Thymus (tissue), 11 donors: ENCODE measurements around the gene MITF. TPM values are rescaled to one million over a fixed set of nuclear protein-coding genes. Genes with fewer than 3 reads are reported as not detected.

Source experiments
- DNase-seq, 9 donors: peaks; one replicate each; pipeline ENCODE4 v3.0.0-alpha.2; 2013; ENCODE audit warnings: low spot score in 9 of 9, low read depth in 6 of 9, missing footprints in 1 of 9
- H3K27ac ChIP-seq, 2 donors: one replicate each; pipeline ENCODE4 v1.5.1; 2013; ENCODE audit warnings: control low read depth in 1 of 2, low read depth in 1 of 2, low read length in 1 of 2, mild to moderate bottlenecking in 1 of 2, moderate library complexity in 1 of 2
- H3K27me3 ChIP-seq, 2 donors: one replicate each; pipeline ENCODE4 v1.5.1; 2013; ENCODE audit warnings: low read length in 1 of 2; ENCODE audit not compliant: control insufficient read depth in 2 of 2, insufficient read depth in 1 of 2
- H3K36me3 ChIP-seq, 2 donors: one replicate each; pipeline ENCODE4 v1.5.1; 2013; ENCODE audit warnings: low read length in 1 of 2, mild to moderate bottlenecking in 1 of 2, moderate library complexity in 1 of 2; ENCODE audit not compliant: control insufficient read depth in 2 of 2, insufficient read depth in 2 of 2
- H3K4me1 ChIP-seq, 2 donors: one replicate each; pipeline ENCODE4 v1.5.1; 2013; ENCODE audit warnings: low read length in 2 of 2; ENCODE audit not compliant: control insufficient read depth in 2 of 2, insufficient read depth in 2 of 2
- H3K4me3 ChIP-seq, 2 donors: one replicate each; pipeline ENCODE4 v1.5.1; 2013; ENCODE audit warnings: low read length in 2 of 2, control low read depth in 1 of 2, mild to moderate bottlenecking in 1 of 2
- H3K9me3 ChIP-seq, 2 donors: one replicate each; pipeline ENCODE4 v1.5.1; 2013; ENCODE audit warnings: low read length in 1 of 2, mild to moderate bottlenecking in 1 of 2; ENCODE audit not compliant: control insufficient read depth in 2 of 2, insufficient read depth in 1 of 2
- WGBS: extraction: QIAGEN DNeasy Blood & Tissue Kit; methylation state at CpG from one replicate; pipeline ENCODE4 v1.1.7; 2013; 5-methylcytosine and 5-hydroxymethylcytosine counted together
- polyA plus RNA-seq: library from polyadenylated mRNA; stranded (reverse); fragments of 200-250 nt; gene quantifications from one replicate; pipeline ENCODE4 v1.2.3, GENCODE V29; 2013
- total RNA-seq: library from RNA; stranded (reverse); fragments of 120-200 nt; gene quantifications from one replicate; pipeline ENCODE4 v1.2.4, GENCODE V29; 2013
- donor health status: healthy.

MITF gene
- total and polyA plus RNA-seq, 2 donors, result 3.2 to 4.8 TPM

GRCh38 chr3:69932087-69932486 lies 192.8 kb downstream of the MITF start:
- 96% methylated on average over 2 of the region's 2 CpGs for WGBS
- Histone ChIP-seq H3K27me3 (no peaks in the 10 kb centered on the region), H3K4me1 (no peaks in the 10 kb centered on the region), H3K36me3 (no peaks in the 10 kb centered on the region), H3K4me3 (no peak overlapping the region), H3K9me3 (no peaks in the 10 kb centered on the region), H3K27ac (no peak overlapping the region)
- no peak for DNase-seq

GRCh38 chr3:69932501-69932900 lies 193.2 kb downstream of the MITF start:
- WGBS, result 90% methylated on average over 3 of the region's 3 CpGs
- DNase-seq, result no peak
- Histone ChIP-seq H3K27me3 (no peaks in the 10 kb centered on the region), H3K36me3 (no peaks in the 10 kb centered on the region), H3K4me3 (no peak overlapping the region), H3K27ac (no peak overlapping the region), H3K9me3 (no peaks in the 10 kb centered on the region), H3K4me1 (no peaks in the 10 kb centered on the region)

DNA sequence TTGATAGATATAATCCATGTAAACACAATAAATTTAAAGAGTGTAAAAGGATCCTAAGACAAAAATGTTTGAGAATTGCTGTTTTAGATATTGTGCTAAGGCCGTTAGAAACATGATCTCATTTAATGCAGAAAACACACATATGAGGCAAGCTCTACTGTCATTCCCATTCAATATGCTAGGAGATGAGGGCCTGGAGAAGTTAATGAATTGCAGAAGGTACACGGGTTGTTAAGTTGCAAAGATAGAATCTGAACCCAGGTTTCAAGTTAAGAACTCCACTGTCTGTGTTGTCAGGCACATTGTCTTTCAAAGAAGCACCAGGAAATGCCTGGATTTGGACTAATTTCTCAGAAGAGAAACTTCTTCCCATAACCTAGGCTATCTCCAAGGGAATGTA lies 195.1 kb downstream of the MITF start:
- DNase-seq, result no peak
- Histone ChIP-seq H3K4me3 (no peak overlapping the region), H3K9me3 (no peaks in the 10 kb centered on the region), H3K27me3 (no peaks in the 10 kb centered on the region), H3K27ac (no peak overlapping the region), H3K36me3 (no peaks in the 10 kb centered on the region), H3K4me1 (no peaks in the 10 kb centered on the region)
- 93% methylated on average over 2 of the region's 2 CpGs for WGBS

DNA sequence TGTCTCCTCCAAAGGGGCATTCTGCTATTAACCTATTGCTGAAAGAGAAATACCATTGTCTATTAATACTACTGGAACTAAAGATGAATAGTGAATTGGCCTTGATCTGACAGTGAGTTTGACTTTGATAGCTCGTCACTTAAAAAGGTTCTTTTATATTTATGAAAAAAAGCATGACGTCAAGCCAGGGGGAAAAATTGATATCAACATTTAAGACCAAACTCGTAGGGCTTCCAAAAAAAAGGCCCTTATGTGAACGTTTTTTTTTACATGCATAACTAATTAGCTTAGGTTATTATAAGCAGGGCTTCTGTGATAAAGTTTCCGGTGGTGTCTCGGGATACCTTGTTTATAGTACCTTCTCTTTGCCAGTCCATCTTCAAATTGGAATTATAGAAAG lies 197.0 kb downstream of the MITF start:
- Histone ChIP-seq H3K27ac (no peak overlapping the region), H3K27me3 (no peaks in the 10 kb centered on the region), H3K9me3 (no peaks in the 10 kb centered on the region), H3K4me1 (no peaks in the 10 kb centered on the region), H3K4me3 (no peak overlapping the region), H3K36me3 (no peaks in the 10 kb centered on the region)
- DNase-seq, result no peak
- 93% methylated on average over 6 of the region's 6 CpGs for WGBS

DNA sequence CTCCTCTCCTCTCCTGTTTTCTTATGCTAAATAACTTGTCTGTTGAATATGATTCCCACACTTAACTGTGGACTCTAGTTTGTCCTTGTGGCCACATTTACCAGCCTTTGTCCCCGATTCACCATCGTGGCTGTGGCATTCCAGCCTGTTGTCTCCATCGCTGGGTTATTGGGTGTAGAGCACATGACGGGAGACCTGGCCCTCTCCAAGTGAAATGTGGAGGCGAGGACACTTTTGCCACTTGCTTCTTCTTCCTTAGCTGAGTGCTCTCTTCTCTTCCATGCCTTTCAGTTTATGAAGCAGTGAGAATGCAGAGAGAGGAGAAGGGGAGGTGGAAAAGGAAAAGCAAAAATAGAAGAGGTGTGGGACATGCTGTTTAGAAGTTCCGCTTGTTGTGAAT lies 198.8 kb downstream of the MITF start:
- H3K36me3 ChIP-seq, result no peaks in the 10 kb centered on the region
- no peak overlapping the region for H3K27ac ChIP-seq
- no peaks in the 10 kb centered on the region for H3K4me1 ChIP-seq
- no peak overlapping the region for H3K4me3 ChIP-seq
- DNase-seq, result no peak
- no peaks in the 10 kb centered on the region for H3K27me3 ChIP-seq
- WGBS, result 97% methylated on average over 6 of the region's 6 CpGs
- no peaks in the 10 kb centered on the region for H3K9me3 ChIP-seq

GRCh38 chr3:69938931-69939330 lies 199.7 kb downstream of the MITF start:
- no peak for DNase-seq
- no peak overlapping the region for H3K4me3 ChIP-seq
- H3K27ac ChIP-seq, result no peak overlapping the region
- no peaks in the 10 kb centered on the region for H3K4me1 ChIP-seq
- H3K36me3 ChIP-seq, result no peaks in the 10 kb centered on the region
- 97% methylated on average over 3 of the region's 3 CpGs for WGBS
- H3K27me3 ChIP-seq, result no peaks in the 10 kb centered on the region
- H3K9me3 ChIP-seq, result no peaks in the 10 kb centered on the region

- Histone ChIP-seq H3K4me1 (no peaks in the 10 kb centered on the region), H3K36me3 (no peaks in the 10 kb centered on the region), H3K9me3 (no peaks in the 10 kb centered on the region), H3K4me3 (no peak overlapping the region), H3K27me3 (no peaks in the 10 kb centered on the region), H3K27ac (no peak overlapping the region)
- WGBS, result 94% methylated on average over 3 of the region's 3 CpGs
- DNase-seq, result no peak
These were observed 201.8 kb downstream of the MITF start for GRCh38 chr3:69941037-69941436.

GRCh38 chr3:69941439-69942176 lies 202.3 kb downstream of the MITF start:
- H3K27me3 ChIP-seq, result no peaks in the 10 kb centered on the region
- no peak for DNase-seq
- WGBS, result 95% methylated on average over 3 of the region's 3 CpGs
- H3K4me1 ChIP-seq, result no peaks in the 10 kb centered on the region
- no peaks in the 10 kb centered on the region for H3K9me3 ChIP-seq
- H3K27ac ChIP-seq, result no peak overlapping the region
- no peaks in the 10 kb centered on the region for H3K36me3 ChIP-seq
- H3K4me3 ChIP-seq, result no peak overlapping the region

DNA sequence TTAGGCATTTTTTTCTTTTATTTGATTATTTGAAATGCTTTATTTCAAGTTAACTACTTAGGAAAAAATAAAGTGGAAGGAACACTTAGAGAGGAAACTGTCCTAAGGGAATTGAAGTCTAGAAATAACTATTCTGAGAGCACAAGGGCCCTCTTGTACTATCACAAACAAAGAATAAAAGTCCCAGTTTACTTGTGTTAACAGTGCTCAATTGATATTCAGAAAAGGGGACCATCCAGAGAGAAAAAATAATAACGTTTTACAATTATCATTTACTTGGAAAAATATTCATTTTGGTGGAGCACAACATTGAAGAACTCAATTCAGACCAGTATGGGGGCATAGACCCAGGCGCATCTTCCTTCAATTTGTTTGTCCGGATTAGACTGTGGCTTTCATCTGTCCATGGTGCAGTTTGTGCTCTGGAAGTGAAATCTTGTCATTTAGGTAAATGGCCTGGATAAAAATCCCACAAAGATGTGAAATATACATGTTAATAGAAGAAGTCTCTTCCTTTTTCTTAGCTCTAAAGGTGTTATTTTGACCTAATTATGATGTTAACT lies 205.7 kb downstream of the MITF start:
- Histone ChIP-seq H3K27ac (no peak overlapping the region), H3K9me3 (no peaks in the 10 kb centered on the region), H3K27me3 (no peaks in the 10 kb centered on the region), H3K4me1 (no peaks in the 10 kb centered on the region), H3K36me3 (no peaks in the 10 kb centered on the region), H3K4me3 (no peak overlapping the region)
- DNase-seq, result no peak
- 91% methylated on average over 3 of the region's 3 CpGs for WGBS
